Measurements from ENCODE around the gene ATXN1L.
"Not testable (repeated sequence)": the region's sequence is repeated elsewhere in the genome, so short reads cannot be mapped to it uniquely, and the experiment has no call there.

The ATXN1L gene

DNA sequence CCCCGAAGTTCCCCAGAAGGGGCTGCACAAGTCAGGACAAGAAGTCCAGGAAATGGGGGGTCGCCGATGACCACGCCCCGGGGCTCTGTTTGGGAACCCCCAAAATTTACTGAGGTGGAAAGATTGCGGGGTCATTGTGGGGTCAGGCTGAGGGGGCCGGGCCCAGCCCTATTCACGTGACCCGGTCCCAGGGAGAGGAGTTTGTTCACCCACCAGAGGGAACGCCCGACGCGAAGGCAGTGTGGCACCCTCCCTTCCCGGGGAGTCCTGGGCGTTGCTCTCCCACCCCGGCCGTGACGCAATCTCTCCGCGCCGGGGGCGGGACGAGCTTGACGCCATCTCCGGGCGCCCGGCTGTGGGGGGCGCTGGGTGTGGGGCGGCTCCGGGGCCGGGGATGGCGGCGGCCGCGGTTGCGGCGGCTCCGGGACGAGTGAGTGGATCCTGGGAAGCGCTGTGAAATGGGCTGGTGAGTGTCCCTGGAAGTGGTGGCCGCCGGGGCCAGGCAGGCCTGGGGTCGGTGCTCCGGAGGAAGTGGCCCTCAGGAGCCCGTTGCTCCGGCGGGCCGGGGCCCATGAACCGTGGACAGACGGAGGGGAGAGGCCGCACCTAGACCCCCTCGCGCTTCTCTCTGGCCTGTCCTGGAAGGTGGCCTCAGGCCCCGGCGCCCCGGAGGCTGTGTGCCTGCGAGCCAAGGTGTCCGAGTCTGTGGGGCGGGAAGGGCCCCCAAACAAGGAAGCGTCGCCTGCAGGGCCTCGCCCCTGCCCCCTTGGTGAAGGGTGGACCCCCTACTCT is at the start of gene ATXN1L:
ATXN1L (plus strand) TSS at position 338 of the 792 bp plus-strand sequence. CDS start 3,765 bp downstream, outside the sequence.
- DNase-seq = peak; percentile 50

GRCh38 chr16:71796501-71797097 is 49.2 kb upstream of the ATXN1L start:
- no peak for DNase-seq

GRCh38 chr16:71803305-71803690 is 42.5 kb upstream of the ATXN1L start:
- no peak for DNase-seq

DNA sequence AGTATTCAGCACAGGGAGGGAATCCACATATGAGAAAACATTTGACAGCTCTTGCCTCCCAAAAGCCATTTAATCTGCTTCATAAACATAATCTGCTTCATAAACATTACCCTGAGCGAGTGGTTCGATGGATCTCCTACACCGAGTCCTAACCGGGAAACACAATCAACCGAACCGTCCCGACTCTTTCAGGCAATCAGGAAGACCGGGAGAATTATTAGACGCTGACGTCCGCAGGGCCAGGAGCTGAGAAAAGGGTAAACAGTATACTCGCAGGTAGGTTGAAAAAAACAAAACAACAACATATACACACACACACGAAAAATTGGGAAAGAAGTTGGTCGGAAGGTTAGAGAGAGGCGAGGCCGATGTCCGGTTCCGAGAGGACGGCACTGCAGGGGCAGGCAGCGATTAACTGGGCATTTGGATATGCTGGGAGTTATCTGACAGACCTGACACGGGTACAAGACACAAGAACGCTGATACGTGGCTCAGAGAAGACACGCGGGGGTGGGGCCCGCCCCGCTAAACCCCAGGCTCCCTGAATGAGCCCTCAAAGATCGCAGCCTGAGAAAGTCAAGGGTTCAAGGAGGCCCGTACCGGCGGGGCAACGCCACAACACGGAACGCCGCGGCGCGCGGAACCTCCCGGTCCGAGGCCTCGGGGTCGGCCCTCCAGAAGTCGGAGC is 37.7 kb upstream of the ATXN1L start:
- DNase-seq = no peak

DNA sequence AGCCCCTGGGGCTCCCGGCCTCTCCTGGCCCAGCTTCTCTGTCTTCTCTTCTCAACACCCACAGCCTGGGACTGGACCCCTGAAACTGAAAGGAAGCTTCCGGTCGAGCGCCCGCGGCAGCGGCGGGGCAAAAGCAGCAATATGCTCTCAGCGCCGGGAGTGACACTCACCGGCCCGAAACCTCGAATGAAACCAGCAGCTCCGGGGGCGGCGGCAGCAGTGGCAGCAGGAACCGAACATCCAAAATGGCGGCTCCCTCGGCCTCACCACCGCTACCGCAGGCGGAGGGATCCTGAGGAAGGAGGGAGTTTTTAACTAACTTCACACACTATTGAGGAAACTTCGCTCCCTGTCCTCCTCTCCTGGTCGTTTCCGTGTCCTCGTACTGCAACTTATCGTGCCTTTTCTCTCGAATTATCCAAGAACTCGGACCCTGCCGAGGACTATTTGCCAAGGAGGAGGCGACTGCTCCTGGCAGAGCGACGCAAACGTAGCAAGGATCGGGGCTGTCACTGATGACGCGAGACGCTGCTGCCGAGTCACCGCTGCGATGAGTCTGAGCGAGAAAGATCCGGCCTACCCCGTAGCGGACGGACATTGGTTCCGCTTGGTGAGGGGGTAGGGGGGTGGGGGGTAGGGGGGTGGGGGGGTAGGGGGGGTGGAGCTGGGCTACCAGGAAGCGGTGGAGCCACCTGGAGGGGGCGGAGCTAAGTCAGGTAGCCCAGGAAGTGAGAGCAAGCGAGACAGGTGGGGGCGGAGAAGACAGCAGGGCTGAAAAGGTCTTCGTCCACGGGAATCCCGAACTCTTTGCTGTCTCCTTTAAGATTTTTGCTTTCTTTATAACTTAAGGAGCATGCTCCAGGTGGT is 37.0 kb upstream of the ATXN1L start, which contains the start of gene AP1G1:
AP1G1 (minus strand) TSS at position 242 of the 867 bp plus-strand sequence. CDS start 19,355 bp downstream, outside the sequence.
- DNase-seq = peak; percentile 85

DNA sequence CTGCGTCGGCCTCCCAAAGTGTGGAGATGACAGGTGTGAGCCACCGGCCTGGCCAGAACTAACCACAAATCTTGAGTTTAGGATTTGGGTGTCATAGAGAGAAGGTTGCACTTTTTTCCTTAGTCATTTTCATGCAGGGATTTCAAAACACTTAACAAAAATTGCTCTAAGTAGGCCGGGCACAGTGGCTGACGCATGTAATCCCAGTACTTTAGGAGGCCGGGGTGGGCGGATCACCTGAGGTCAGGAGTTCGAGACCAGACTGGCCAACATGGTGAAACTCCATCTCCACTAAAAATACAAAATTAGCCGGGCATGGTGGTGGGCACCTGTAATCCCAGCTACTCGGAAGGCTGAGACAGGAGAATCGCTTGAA is 35.6 kb upstream of the ATXN1L start:
- DNase-seq = not testable (repeated sequence)

- no peak for DNase-seq
Observed at GRCh38 chr16:71811261-71811803, 34.4 kb upstream of the ATXN1L start.

GRCh38 chr16:71817155-71817500 is 28.6 kb upstream of the ATXN1L start:
- not testable (repeated sequence) for DNase-seq

DNA sequence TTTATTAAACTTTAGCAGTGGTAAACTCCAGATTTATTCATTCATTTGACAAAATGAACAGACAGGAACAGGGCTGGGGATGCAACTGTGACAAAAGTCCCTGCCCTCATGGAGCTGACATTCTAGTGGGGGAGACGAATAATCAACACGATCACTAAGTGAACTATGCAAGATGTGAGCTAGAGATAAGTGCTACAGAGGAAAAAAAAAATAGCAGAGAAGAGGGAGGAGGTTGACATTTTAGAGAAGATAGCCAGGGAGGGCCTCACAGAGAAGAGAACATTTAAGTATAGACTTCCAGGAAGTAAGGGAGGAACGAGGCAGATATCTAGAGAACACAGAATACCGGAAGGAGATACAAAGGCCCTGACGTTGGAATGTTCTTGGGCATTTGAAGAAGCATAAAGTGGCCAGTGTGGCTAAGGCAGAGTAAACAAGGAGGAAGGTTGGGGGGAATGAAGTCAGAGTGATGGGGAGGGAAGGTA is 19.2 kb upstream of the ATXN1L start:
- no peak for DNase-seq

- no peak for DNase-seq
Observed at GRCh38 chr16:71830359-71830758, 15.4 kb upstream of the ATXN1L start.

DNA sequence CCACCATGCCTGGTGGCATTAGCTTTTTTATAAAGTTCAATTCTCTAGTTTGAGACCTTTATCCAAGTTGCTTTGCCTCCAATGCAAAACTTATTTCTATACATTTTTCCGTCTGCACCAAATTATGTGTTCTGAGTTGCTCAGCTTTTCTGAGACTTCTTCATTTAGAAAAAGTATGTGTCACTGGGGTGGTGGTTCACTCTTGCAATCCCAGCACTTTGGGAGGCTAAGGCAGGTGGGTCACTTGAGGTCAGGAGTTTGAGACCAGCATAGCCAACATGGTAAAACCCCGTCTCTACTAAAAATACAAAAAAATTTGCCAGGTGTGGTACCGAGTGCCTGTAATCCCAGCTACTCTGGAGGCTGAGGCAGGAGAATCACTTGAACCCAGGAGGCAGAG is 14.1 kb upstream of the ATXN1L start:
- DNase-seq = not testable (repeated sequence)

- DNase-seq = not testable (repeated sequence)
Observed at GRCh38 chr16:71832112-71832511, 13.7 kb upstream of the ATXN1L start.

- no peak for DNase-seq
Observed at GRCh38 chr16:71834291-71834690, 11.5 kb upstream of the ATXN1L start.

- DNase-seq = no peak
Observed at GRCh38 chr16:71837150-71837549, 8.6 kb upstream of the ATXN1L start.

DNA sequence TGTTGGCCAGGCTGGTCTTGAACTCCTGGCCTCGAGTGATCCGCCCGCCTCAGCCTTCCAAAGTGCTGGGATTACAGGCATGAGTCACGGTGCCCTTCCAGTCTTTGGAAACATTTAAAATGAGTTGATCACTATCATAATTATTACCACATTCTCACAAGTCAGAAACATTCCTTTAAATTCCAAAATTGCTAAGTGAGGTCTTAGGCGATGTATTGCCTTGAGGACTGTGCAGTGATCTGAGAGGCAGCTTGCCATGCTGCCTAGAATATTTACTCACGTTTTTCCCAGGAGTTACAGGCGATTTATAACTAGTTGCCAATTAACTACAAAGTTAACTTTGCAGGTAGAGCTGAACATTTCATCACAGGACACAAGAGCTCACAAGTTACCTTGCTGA is 5.7 kb upstream of the ATXN1L start:
- DNase-seq = no peak

GRCh38 chr16:71843572-71843971 is 2.2 kb upstream of the ATXN1L start:
- no peak for DNase-seq

- no peak for DNase-seq
Observed at GRCh38 chr16:71846431-71846830, 655 bp downstream of the ATXN1L start.

DNA sequence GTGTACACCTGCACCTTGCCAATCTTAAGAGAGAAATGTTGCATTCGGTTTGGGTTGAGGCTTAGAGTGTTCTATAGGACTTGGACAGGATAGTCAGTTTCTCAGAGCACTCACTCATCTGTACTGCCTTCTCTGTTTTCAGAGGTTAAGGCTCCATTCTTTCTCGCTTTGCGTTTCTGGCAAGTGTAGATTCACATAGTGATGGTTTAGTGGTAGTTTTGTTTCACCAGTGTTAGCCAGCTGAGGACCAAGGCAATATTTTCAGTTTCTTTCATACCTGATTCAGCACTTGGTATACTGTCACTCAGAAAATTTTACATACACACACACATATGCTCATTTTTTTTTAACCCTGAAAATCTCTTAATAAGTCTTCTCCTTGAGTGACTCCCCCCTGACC is 1.3 kb downstream of the ATXN1L start:
- no peak for DNase-seq

- DNase-seq = no peak
Observed at GRCh38 chr16:71848622-71849021, 2.8 kb downstream of the ATXN1L start.

GRCh38 chr16:71851746-71852145 is 6.0 kb downstream of the ATXN1L start:
- no peak for DNase-seq

DNA sequence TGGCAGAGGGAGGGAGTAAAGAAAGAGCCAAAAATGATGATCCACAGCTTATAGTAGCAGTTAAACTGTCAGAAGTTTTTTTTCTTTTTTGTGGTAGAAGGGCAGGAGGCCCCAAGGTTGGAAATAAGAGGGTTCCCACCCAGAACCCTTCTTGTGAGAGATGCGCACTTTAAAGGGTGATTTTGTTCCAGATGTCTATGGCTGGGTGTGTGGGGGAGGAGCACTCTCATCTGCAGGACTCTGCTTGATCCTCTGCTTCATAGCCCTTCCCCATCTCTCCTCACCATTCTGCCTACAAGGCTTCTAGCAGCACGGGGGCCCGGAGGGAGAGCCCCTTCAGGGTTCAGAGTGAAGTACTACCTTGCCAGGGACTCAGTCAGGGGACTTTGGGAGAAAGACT is 6.4 kb downstream of the ATXN1L start:
- no peak for DNase-seq

DNA sequence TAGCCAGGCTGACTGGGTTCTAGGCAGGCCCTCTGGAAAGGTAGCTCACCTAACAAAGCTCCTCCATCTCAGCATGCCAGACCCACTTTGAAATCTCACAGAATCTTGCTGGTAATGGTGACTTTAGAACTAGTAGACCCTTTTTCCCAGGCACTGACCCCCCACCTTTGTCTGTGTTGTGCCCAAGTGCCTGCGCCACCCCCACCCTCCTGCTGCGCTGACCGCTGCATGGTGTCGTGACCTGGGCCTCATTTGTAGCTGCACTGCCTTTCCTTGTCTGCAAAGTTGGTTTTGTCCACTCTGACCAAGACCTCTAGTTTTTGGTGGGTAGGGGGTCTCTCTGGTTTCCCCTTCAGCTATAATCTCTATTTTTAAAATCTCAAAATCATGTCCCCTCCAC is 6.8 kb downstream of the ATXN1L start:
- DNase-seq = no peak

GRCh38 chr16:71853413-71853812 is 7.6 kb downstream of the ATXN1L start:
- no peak for DNase-seq

All from NCI-H446 treated with DMSO at 0.1 percent for 48 hours (cell line).